Fibroblast of the aortic adventitia (primary cell): ENCODE data around the gene ATP8A1. TPM values are rescaled to one million over a fixed set of nuclear protein-coding genes. Genes with fewer than 3 reads are reported as not detected.
A peak's percentile ranks its signal among the peaks of the same experiment; 100 is the strongest.

ENCODE experiments used
- DNase-seq: peaks from one replicate; pipeline ENCODE4 v3.0.0-alpha.2; 2010; ENCODE audit warnings: low read depth
- H3K4me3 ChIP-seq: 2 replicates; pipeline ENCODE4 v1.5.1; 2011; ENCODE audit warnings: low read depth, mild to moderate bottlenecking, control low read depth, low read length, moderate library complexity
- CTCF ChIP-seq: IDR thresholded peaks from 2 replicates; pipeline ENCODE4 v1.5.1; 2011; ENCODE audit warnings: mild to moderate bottlenecking, low read length, control low read depth, inconsistent platforms; ENCODE audit not compliant: insufficient read depth
- total RNA-seq: library from RNA; depleted of rRNA; stranded (reverse); fragments of >200 nt; gene quantifications from 2 replicates; pipeline ENCODE4 v1.2.3, GENCODE V29; 2012; ENCODE audit warnings: low replicate concordance

ATP8A1 gene
- total RNA-seq, 1 donor = 7.5 TPM

DNA sequence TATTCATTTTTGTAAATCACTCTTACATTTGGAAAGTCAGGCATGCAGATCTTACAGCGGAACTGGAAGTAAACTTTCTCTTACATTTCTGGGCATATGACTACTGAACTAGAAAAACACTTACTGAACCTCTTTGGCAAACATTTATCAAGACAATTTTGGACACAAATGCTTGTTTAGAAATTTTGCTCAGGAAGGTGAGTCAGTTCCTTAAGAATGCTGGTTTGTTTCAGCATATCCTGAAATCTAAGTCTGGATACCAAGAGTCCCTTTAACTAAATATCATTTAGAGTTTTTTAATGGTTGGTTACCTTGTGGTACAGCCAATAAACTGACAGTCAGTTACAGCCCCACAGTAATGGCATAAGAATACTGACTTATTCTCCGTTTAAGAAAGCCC, 244.7 kb downstream of the ATP8A1 start:
- DNase-seq = peak; percentile 98
- peak overlapping the region; percentile 15 for H3K4me3 ChIP-seq
- no peak for TF ChIP-seq CTCF

GRCh38 chr4:42411803-42412202, 245.1 kb downstream of the ATP8A1 start:
- H3K4me3 ChIP-seq = peak overlapping the region; percentile 15
- DNase-seq = no peak
- TF ChIP-seq CTCF = no peak

- no peak for TF ChIP-seq CTCF
- no peak for DNase-seq
Observed at GRCh38 chr4:42410446-42410845, 246.5 kb downstream of the ATP8A1 start.

GRCh38 chr4:42404001-42404400, 252.9 kb downstream of the ATP8A1 start:
- TF ChIP-seq CTCF = peak; percentile 2
- DNase-seq = no peak
- no peak overlapping the region for H3K4me3 ChIP-seq

More at GRCh38 chr4:42410446-42410845, 246.5 kb downstream of the ATP8A1 start:
- H3K4me3 ChIP-seq = no peak overlapping the region

GRCh38 chr4:42401171-42401570, 255.7 kb downstream of the ATP8A1 start:
- no peak overlapping the region for H3K4me3 ChIP-seq
- TF ChIP-seq CTCF = no peak
- DNase-seq = no peak

- no peak for TF ChIP-seq CTCF
- H3K4me3 ChIP-seq = no peak overlapping the region
- no peak for DNase-seq
Observed at GRCh38 chr4:42399393-42399792, 257.5 kb downstream of the ATP8A1 start.

GRCh38 chr4:42398871-42399331, 258.0 kb downstream of the ATP8A1 start:
- H3K4me3 ChIP-seq = peak overlapping the region; percentile 64
- TF ChIP-seq CTCF = no peak

More at GRCh38 chr4:42398871-42399331, 258.0 kb downstream of the ATP8A1 start:
- DNase-seq = no peak
